Prostate gland (tissue), 2 donors: ENCODE data around the gene SEPSECS.

Experiments used
- CTCF ChIP-seq, 4 experiments: fragments of 200-600 bp in 2 of 4; fragments of 450-650 bp in 2 of 4; sonication (generic) in 2 of 4; IDR thresholded peaks; 1 replicate in 3 of 4; 2 replicates in 1 of 4; pipeline ENCODE4 v1.5.1; 2016 to 2019; ENCODE audit warnings: antibody characterized with exemption in 4 of 4, mild to moderate bottlenecking in 2 of 4, moderate library complexity in 2 of 4
- POLR2A ChIP-seq: fragments of 450-650 bp; IDR thresholded peaks from one replicate; pipeline ENCODE4 v1.6.1; 2016; ENCODE audit warnings: antibody characterized with exemption, mild to moderate bottlenecking
- POLR2AphosphoS5 ChIP-seq: sonication (generic); formaldehyde crosslinking; IDR thresholded peaks from one replicate; pipeline ENCODE4 v1.6.1; 2017; ENCODE audit warnings: antibody characterized with exemption

DNA sequence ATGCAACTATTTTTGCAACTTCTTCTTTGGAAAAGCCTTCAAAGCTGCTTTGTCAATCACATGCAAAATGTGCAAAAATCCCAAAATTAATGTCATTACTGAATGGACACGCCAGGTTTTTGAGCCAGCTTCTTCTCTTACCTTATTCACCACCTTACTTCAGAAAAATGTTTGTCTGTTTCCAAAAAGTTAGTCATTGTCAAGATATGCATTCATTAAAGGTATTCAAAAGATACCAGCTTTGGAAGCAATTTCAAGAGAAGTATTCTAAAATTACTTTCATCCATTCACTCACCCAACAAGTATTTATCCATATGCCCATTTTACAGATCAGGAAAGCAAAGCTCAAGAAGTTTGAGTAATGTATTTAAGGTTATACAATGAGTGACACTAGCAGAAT lies 2.3 kb upstream of the SEPSECS start:
- TF ChIP-seq CTCF (IDR thresholded peaks at IDR 0.05) (no peak), POLR2A (no peak), POLR2AphosphoS5 (no peak)
